ENCODE measurements around the gene PCDHGA2. TPM values are rescaled to one million over a fixed set of nuclear protein-coding genes. Genes with fewer than 3 reads are reported as not detected.

PCDHGA2 gene
- total RNA-seq, 4 donors from 2014 or later = 0.66 to 1.5 (median 1.2) TPM

- in situ Hi-C loops (cut with MboI; ENCODE audit: low sequenced_read_pairs in 4 of 4) = no loop called here
- ATAC-seq (no peak), DNase-seq (no peak)
- peak overlapping the region in 1 of 4 donors; percentile 20 for H3K4me3 ChIP-seq
- no peak for TF ChIP-seq POLR2A (IDR thresholded peaks at IDR 0.05)
- TF ChIP-seq, protein P1, sequence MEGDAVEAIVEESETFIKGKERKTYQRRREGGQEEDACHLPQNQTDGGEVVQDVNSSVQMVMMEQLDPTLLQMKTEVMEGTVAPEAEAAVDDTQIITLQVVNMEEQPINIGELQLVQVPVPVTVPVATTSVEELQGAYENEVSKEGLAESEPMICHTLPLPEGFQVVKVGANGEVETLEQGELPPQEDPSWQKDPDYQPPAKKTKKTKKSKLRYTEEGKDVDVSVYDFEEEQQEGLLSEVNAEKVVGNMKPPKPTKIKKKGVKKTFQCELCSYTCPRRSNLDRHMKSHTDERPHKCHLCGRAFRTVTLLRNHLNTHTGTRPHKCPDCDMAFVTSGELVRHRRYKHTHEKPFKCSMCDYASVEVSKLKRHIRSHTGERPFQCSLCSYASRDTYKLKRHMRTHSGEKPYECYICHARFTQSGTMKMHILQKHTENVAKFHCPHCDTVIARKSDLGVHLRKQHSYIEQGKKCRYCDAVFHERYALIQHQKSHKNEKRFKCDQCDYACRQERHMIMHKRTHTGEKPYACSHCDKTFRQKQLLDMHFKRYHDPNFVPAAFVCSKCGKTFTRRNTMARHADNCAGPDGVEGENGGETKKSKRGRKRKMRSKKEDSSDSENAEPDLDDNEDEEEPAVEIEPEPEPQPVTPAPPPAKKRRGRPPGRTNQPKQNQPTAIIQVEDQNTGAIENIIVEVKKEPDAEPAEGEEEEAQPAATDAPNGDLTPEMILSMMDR (IDR thresholded peaks at IDR 0.05 in 4 of 5, conservative IDR thresholded peaks at IDR 0.05 in 1 of 5) = no peak
- H3K27me3 ChIP-seq = peaks cover 0 to 11% (median 2%) of the 10 kb centered on the region in 3 donors
- H3K9me3 ChIP-seq = peaks cover 0 to 5% (median 5%) of the 10 kb centered on the region in 3 donors
- H3K36me3 ChIP-seq = no peaks in the 10 kb centered on the region
- peaks cover 4% of the 10 kb centered on the region in 2 donors for H3K4me1 ChIP-seq
- intact Hi-C loops (cut with DNase I; ENCODE audit: low total_unique reads) = no loop called here
- H3K27ac ChIP-seq = no peak overlapping the region
These were observed 50.1 kb downstream of the PCDHGA2 start for GRCh38 chr5:141388661-141389060.

DNA sequence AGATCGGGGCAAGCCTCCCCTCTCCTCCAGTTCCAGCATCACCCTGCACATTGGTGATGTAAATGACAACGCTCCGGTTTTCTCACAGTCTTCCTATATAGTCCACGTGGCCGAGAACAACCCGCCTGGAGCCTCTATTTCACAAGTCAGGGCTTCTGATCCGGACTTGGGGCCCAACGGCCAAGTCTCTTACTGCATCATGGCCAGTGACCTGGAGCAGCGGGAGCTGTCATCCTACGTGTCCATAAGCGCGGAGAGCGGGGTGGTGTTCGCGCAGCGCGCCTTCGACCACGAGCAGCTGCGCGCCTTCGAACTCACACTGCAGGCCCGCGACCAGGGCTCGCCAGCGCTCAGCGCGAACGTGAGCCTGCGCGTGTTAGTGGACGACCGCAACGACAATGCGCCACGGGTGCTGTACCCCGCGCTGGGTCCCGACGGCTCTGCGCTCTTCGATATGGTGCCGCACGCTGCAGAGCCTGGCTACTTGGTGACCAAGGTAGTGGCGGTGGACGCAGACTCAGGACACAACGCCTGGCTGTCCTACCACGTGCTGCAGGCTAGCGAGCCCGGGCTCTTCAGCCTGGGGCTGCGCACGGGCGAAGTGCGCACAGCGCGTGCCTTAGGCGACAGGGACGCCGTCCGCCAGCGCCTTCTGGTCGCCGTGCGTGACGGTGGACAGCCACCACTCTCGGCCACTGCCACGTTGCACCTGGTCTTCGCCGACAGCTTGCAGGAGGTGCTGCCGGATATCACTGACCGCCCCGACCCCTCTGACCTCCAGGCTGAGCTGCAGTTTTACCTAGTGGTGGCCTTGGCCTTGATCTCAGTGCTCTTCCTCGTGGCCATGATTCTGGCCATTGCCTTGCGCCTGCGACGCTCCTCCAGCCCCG lies 50.8 kb downstream of the PCDHGA2 start:
- ATAC-seq (no peak), DNase-seq (no peak)
- Histone ChIP-seq H3K36me3 (no peaks in the 10 kb centered on the region), H3K27ac (no peak overlapping the region), H3K9me3 (peaks cover 0 to 5% (median 5%) of the 10 kb centered on the region in 3 donors), H3K27me3 (peaks cover 0 to 15% (median 2%) of the 10 kb centered on the region in 3 donors), H3K4me1 (peaks cover 4% of the 10 kb centered on the region in 2 donors), H3K4me3 (no peak overlapping the region)
- in situ Hi-C loops (cut with MboI; ENCODE audit: low sequenced_read_pairs in 4 of 4) (no loop called here), intact Hi-C loops (cut with DNase I; ENCODE audit: low total_unique reads) (no loop called here)
- TF ChIP-seq POLR2A (IDR thresholded peaks at IDR 0.05) = no peak
- TF ChIP-seq, protein P1 (IDR thresholded peaks at IDR 0.05 in 4 of 5, conservative IDR thresholded peaks at IDR 0.05 in 1 of 5) = no peak

GRCh38 chr5:141392429-141393198 lies 54.1 kb downstream of the PCDHGA2 start, which contains the start of gene PCDHGA8:
Gene PCDHGA8, plus strand, starts transcription at chr5:141392633. Its CDS starts 181 bp downstream, at chr5:141392814.
- no peak for TF ChIP-seq POLR2A (IDR thresholded peaks at IDR 0.05)
- TF ChIP-seq, protein P1 (IDR thresholded peaks at IDR 0.05 in 4 of 5, conservative IDR thresholded peaks at IDR 0.05 in 1 of 5) = peak in 3 of 5 experiments; percentile 18 to 48 (median 20)
- H3K27ac ChIP-seq = no peak within 1 kb of the TSS
- peaks cover 0 to 5% (median 5%) of the 10 kb centered on the region in 3 donors for H3K9me3 ChIP-seq
- ATAC-seq (peak in 1 of 2 donors; percentile 37), DNase-seq (no peak)
- peaks cover 0 to 6% of the 10 kb centered on the region in 2 donors for H3K4me1 ChIP-seq
- intact Hi-C loops (cut with DNase I; ENCODE audit: low total_unique reads) (no loop called here), in situ Hi-C loops (cut with MboI; ENCODE audit: low sequenced_read_pairs in 4 of 4) (no loop called here)
- H3K36me3 ChIP-seq = no peaks in the 10 kb centered on the region
- peak within 1 kb of the TSS; percentile 9 to 41 (median 12) for H3K4me3 ChIP-seq
- H3K27me3 ChIP-seq = peaks cover 0 to 21% (median 2%) of the 10 kb centered on the region in 3 donors

Other genes with a start within 250 kb of the PCDHGA2 start
- gene PCDHB2, start 244.1 kb upstream of the PCDHGA2 start, total RNA-seq = 1 to 10 TPM in 2 of 4 donors, under 1 TPM in 2; 0.71 to 1.7 (median 1.2) TPM
- gene PCDHB3, start 238.3 kb upstream of the PCDHGA2 start, total RNA-seq = under 1 TPM in 3 of 4 donors, not detected in 1; 0.61 to 0.72 (median 0.71) TPM
- gene PCDHB4, start 216.9 kb upstream of the PCDHGA2 start, total RNA-seq = 1 to 10 TPM in 3 of 4 donors, under 1 TPM in 1; 1.00 to 3.0 (median 1.8) TPM
- 1 to 10 TPM in 1 of 4 donors, under 1 TPM in 3; 0.38 to 1.5 (median 0.91) TPM for gene PCDHB5, start 203.6 kb upstream of the PCDHGA2 start, total RNA-seq
- gene PCDHB6, start 188.7 kb upstream of the PCDHGA2 start, total RNA-seq = under 1 TPM in 3 of 4 donors, not detected in 1; 0.09 to 0.46 (median 0.19) TPM
- gene PCDHB7, start 166.1 kb upstream of the PCDHGA2 start, total RNA-seq = under 1 TPM; 0.07 to 0.75 (median 0.20) TPM
- gene PCDHB8, start 161.0 kb upstream of the PCDHGA2 start, total RNA-seq = under 1 TPM in 2 of 4 donors, not detected in 2; 0.16 to 0.20 TPM
- gene PCDHB16, start 156.4 kb upstream of the PCDHGA2 start, total RNA-seq = 1 to 10 TPM in 3 of 4 donors, under 1 TPM in 1; 0.87 to 2.5 (median 1.7) TPM
- gene PCDHB9, start 151.6 kb upstream of the PCDHGA2 start, total RNA-seq = 1 to 10 TPM in 1 of 4 donors, under 1 TPM in 3; 0.15 to 3.0 (median 0.71) TPM
- gene PCDHB10, start 146.4 kb upstream of the PCDHGA2 start, total RNA-seq = under 1 TPM; 0.23 to 0.61 (median 0.54) TPM
- 1 to 10 TPM in 1 of 4 donors, under 1 TPM in 3; 0.05 to 1.1 (median 0.53) TPM for gene PCDHB11, start 139.1 kb upstream of the PCDHGA2 start, total RNA-seq
- 1 to 10 TPM in 1 of 4 donors, under 1 TPM in 3; 0.41 to 1.1 (median 0.59) TPM for gene PCDHB12, start 130.0 kb upstream of the PCDHGA2 start, total RNA-seq
- gene PCDHB13, start 124.8 kb upstream of the PCDHGA2 start, total RNA-seq = 1 to 10 TPM in 1 of 4 donors, under 1 TPM in 3; 0.40 to 2.1 (median 0.69) TPM
- gene PCDHB14, start 115.4 kb upstream of the PCDHGA2 start, total RNA-seq = 1 to 10 TPM in 1 of 4 donors, under 1 TPM in 3; 0.62 to 1.9 (median 0.76) TPM
- gene PCDHB15, start 93.4 kb upstream of the PCDHGA2 start, total RNA-seq = 1 to 10 TPM in 1 of 4 donors, under 1 TPM in 3; 0.33 to 1.2 (median 0.52) TPM
- under 1 TPM in 1 of 4 donors, not detected in 3; 0.49 TPM for gene SLC25A2, start 34.7 kb upstream of the PCDHGA2 start, total RNA-seq
- gene TAF7, start 18.0 kb upstream of the PCDHGA2 start, total RNA-seq = 10 to 100 TPM; 60.9 to 91.2 (median 79.8) TPM
- gene PCDHGA1, start 8.2 kb upstream of the PCDHGA2 start, total RNA-seq = under 1 TPM; 0.65 to 0.97 (median 0.71) TPM
- gene PCDHGA3, start 5.1 kb downstream of the PCDHGA2 start, total RNA-seq = 1 to 10 TPM; 1.5 to 2.8 (median 2.0) TPM
- 1 to 10 TPM in 1 of 4 donors, under 1 TPM in 3; 0.20 to 1.1 (median 0.74) TPM for gene PCDHGB1, start 11.3 kb downstream of the PCDHGA2 start, total RNA-seq
- 1 to 10 TPM; 1.3 to 5.4 (median 1.5) TPM for gene PCDHGA4, start 16.3 kb downstream of the PCDHGA2 start, total RNA-seq
- gene PCDHGB2, start 21.2 kb downstream of the PCDHGA2 start, total RNA-seq = 1 to 10 TPM in 3 of 4 donors, under 1 TPM in 1; 0.55 to 3.4 (median 1.9) TPM
- 1 to 10 TPM in 2 of 4 donors, under 1 TPM in 2; 0.07 to 1.8 (median 0.93) TPM for gene PCDHGA5, start 25.4 kb downstream of the PCDHGA2 start, total RNA-seq
- 1 to 10 TPM in 3 of 4 donors, under 1 TPM in 1; 0.29 to 2.0 (median 1.2) TPM for gene PCDHGB3, start 31.5 kb downstream of the PCDHGA2 start, total RNA-seq
- 1 to 10 TPM in 3 of 4 donors, under 1 TPM in 1; 0.83 to 1.6 (median 1.6) TPM for gene PCDHGA6, start 35.1 kb downstream of the PCDHGA2 start, total RNA-seq
- gene PCDHGA7, start 44.0 kb downstream of the PCDHGA2 start, total RNA-seq = 1 to 10 TPM; 1.3 to 2.4 (median 1.9) TPM
- 1 to 10 TPM in 3 of 4 donors, under 1 TPM in 1; 0.88 to 2.1 (median 1.3) TPM for gene PCDHGB4, start 48.9 kb downstream of the PCDHGA2 start, total RNA-seq
- 1 to 10 TPM in 2 of 4 donors, under 1 TPM in 2; 0.82 to 1.8 (median 1.2) TPM for gene PCDHGA8, start 53.9 kb downstream of the PCDHGA2 start, total RNA-seq
- gene PCDHGB5, start 59.2 kb downstream of the PCDHGA2 start, total RNA-seq = 1 to 10 TPM; 3.0 to 6.3 (median 4.4) TPM
- 1 to 10 TPM in 3 of 4 donors, under 1 TPM in 1; 0.95 to 4.0 (median 1.5) TPM for gene PCDHGA9, start 64.0 kb downstream of the PCDHGA2 start, total RNA-seq
- gene PCDHGB6, start 69.3 kb downstream of the PCDHGA2 start, total RNA-seq = 1 to 10 TPM; 1.4 to 4.6 (median 2.9) TPM
- 1 to 10 TPM in 3 of 4 donors, under 1 TPM in 1; 0.80 to 2.4 (median 1.2) TPM for gene PCDHGA10, start 74.2 kb downstream of the PCDHGA2 start, total RNA-seq
- gene PCDHGB7, start 78.9 kb downstream of the PCDHGA2 start, total RNA-seq = 1 to 10 TPM; 3.0 to 5.7 (median 3.3) TPM
- gene PCDHGA11, start 82.3 kb downstream of the PCDHGA2 start, total RNA-seq = 1 to 10 TPM; 1.2 to 3.3 (median 1.3) TPM
- 1 to 10 TPM; 1.1 to 5.4 (median 1.7) TPM for gene PCDHGA12, start 91.7 kb downstream of the PCDHGA2 start, total RNA-seq
- gene PCDHGC3, start 137.2 kb downstream of the PCDHGA2 start, total RNA-seq = 10 to 100 TPM; 11.8 to 14.5 (median 13.8) TPM
- gene PCDHGC4, start 146.3 kb downstream of the PCDHGA2 start, total RNA-seq = 10 to 100 TPM in 1 of 4 donors, 1 to 10 TPM in 1, under 1 TPM in 1, not detected in 1; 0.31 to 20.4 (median 1.7) TPM
- gene PCDHGC5, start 150.3 kb downstream of the PCDHGA2 start, total RNA-seq = 1 to 10 TPM in 1 of 4 donors, under 1 TPM in 2, not detected in 1; 0.16 to 1.5 (median 0.36) TPM